ENCODE results near the gene AFDN. TPM values are rescaled to one million over a fixed set of nuclear protein-coding genes. Genes with fewer than 3 reads are reported as not detected.

Gene AFDN
- total RNA-seq, 1 experiment from 2014 or later = 107 TPM

DNA sequence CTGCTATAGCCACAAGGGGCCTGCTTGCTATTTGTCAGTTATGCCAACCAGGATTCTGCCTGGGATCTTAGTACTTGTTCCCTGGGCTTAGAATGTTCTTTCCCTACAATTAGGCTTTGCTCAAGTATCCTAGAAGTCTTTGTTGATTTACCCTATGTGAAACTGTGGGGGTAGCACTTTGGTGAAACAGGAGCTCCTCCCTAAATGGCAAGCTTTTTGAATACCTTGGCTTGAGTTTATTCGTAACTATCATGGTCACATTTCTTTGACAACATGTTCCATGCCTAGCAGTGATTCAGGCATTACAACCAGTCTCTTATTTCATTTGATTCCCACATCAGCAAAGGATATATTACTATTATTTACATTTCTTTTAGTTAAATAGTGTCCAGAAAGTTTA, 21.2 kb downstream of the AFDN start:
- intact Hi-C loops (cut with micrococcal nuclease; ENCODE audit: unreplicated experiment) = no loop called here
- BruUV-seq (replicated peaks) = no TSS peak
- ChIA-PET CTCF (no interaction called here), POLR2A (ENCODE audit: low non-redundant PET) (no interaction called here)
- DNase-seq (ENCODE audit: low spot score) = no peak
- Histone ChIP-seq H3K4me3 (ENCODE audit: low read depth, low read length, poor library complexity, severe bottlenecking) (no peak overlapping the region), H3K27me3 (replicated peaks; ENCODE audit: insufficient read depth, low read depth, low read length, poor library complexity) (no peaks in the 10 kb centered on the region), H3K36me3 (ENCODE audit: insufficient read depth, low read length, poor library complexity, severe bottlenecking) (no peaks in the 10 kb centered on the region), H3K9me3 (ENCODE audit: low read depth, low read length, poor library complexity, severe bottlenecking) (no peaks in the 10 kb centered on the region), H3K4me1 (ENCODE audit: insufficient read depth, low read length, poor library complexity, severe bottlenecking) (peaks cover 62% of the 10 kb centered on the region), H3K27ac (ENCODE audit: low read depth, low read length, poor library complexity, severe bottlenecking) (no peak overlapping the region)
- TF ChIP-seq EZH2 (IDR thresholded peaks at IDR 0.05; ENCODE audit: borderline replicate concordance, low read depth, low read length, poor library complexity, severe bottlenecking) = no peak
- TF ChIP-seq, protein P1, sequence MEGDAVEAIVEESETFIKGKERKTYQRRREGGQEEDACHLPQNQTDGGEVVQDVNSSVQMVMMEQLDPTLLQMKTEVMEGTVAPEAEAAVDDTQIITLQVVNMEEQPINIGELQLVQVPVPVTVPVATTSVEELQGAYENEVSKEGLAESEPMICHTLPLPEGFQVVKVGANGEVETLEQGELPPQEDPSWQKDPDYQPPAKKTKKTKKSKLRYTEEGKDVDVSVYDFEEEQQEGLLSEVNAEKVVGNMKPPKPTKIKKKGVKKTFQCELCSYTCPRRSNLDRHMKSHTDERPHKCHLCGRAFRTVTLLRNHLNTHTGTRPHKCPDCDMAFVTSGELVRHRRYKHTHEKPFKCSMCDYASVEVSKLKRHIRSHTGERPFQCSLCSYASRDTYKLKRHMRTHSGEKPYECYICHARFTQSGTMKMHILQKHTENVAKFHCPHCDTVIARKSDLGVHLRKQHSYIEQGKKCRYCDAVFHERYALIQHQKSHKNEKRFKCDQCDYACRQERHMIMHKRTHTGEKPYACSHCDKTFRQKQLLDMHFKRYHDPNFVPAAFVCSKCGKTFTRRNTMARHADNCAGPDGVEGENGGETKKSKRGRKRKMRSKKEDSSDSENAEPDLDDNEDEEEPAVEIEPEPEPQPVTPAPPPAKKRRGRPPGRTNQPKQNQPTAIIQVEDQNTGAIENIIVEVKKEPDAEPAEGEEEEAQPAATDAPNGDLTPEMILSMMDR (conservative IDR thresholded peaks at IDR 0.05; ENCODE audit: low read depth, low read length) = no peak

DNA sequence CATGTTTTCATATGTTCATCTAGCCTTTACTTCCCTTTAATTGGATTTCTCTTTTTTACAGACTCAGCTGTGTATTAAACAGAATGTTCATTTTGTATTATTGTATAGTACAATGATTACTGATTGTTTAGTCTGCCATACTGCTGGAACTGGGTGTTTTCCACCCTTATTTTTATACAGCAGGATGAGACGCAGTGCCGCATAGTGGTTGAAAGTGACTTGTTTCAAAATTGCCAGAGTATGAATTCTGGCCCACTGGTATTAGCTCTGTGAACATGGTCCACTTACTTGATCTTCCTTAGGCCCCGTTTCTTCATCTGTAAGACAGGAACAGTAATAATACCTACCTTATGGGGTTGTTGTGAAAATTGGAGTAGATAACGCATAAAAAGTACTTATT, 22.1 kb downstream of the AFDN start:
- Histone ChIP-seq H3K27me3 (replicated peaks; ENCODE audit: insufficient read depth, low read depth, low read length, poor library complexity) (no peaks in the 10 kb centered on the region), H3K4me1 (ENCODE audit: insufficient read depth, low read length, poor library complexity, severe bottlenecking) (peaks cover 57% of the 10 kb centered on the region), H3K4me3 (ENCODE audit: low read depth, low read length, poor library complexity, severe bottlenecking) (no peak overlapping the region), H3K27ac (ENCODE audit: low read depth, low read length, poor library complexity, severe bottlenecking) (no peak overlapping the region), H3K36me3 (ENCODE audit: insufficient read depth, low read length, poor library complexity, severe bottlenecking) (no peaks in the 10 kb centered on the region), H3K9me3 (ENCODE audit: low read depth, low read length, poor library complexity, severe bottlenecking) (peaks cover 4% of the 10 kb centered on the region)
- CTCF ChIA-PET = no interaction called here
- no TSS peak for BruUV-seq (replicated peaks)
- intact Hi-C loops (cut with micrococcal nuclease; ENCODE audit: unreplicated experiment) = no loop called here
- no peak for DNase-seq (ENCODE audit: low spot score)
- TF ChIP-seq, protein P1 (conservative IDR thresholded peaks at IDR 0.05; ENCODE audit: low read depth, low read length) = no peak
- no peak for TF ChIP-seq EZH2 (IDR thresholded peaks at IDR 0.05; ENCODE audit: borderline replicate concordance, low read depth, low read length, poor library complexity, severe bottlenecking)
- POLR2A ChIA-PET (ENCODE audit: low non-redundant PET) = no interaction called here

DNA sequence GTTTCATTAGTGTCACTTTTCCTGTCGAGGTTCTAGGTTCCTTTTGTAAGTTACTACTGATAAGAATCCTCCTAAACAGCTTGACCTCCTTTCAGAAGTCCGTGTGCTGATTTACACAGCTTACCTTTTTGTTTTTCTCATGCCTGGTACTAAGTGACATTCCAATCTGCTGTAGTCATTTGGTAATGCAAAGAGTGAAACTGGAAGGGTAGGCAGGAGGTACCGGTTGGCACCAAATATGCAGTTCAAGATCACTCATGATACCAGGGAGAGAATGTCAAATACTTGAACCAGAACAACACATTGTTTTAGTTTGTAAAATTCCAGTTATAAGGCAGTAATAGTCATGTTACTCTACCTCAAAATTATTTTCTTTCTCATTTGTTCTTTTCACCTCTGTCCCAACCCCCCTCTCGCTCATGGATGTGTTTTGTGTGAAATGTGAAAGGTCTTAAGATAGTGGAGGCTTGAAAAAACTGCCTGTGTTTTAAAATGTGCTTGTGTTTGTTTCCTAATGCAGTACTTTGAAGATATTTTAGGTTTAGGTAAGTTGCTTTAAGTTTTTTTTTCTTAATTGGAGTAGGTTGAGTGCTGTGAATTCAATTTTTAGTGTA, 23.2 kb downstream of the AFDN start:
- H3K27ac ChIP-seq (ENCODE audit: low read depth, low read length, poor library complexity, severe bottlenecking) = no peak overlapping the region
- no peaks in the 10 kb centered on the region for H3K36me3 ChIP-seq (ENCODE audit: insufficient read depth, low read length, poor library complexity, severe bottlenecking)
- H3K9me3 ChIP-seq (ENCODE audit: low read depth, low read length, poor library complexity, severe bottlenecking) = peaks cover 9% of the 10 kb centered on the region
- H3K4me1 ChIP-seq (ENCODE audit: insufficient read depth, low read length, poor library complexity, severe bottlenecking) = peaks cover 57% of the 10 kb centered on the region
- ChIA-PET CTCF (no interaction called here), POLR2A (ENCODE audit: low non-redundant PET) (no interaction called here)
- no peaks in the 10 kb centered on the region for H3K27me3 ChIP-seq (replicated peaks; ENCODE audit: insufficient read depth, low read depth, low read length, poor library complexity)
- DNase-seq (ENCODE audit: low spot score) = no peak
- BruUV-seq (replicated peaks) = no TSS peak
- no peak for TF ChIP-seq EZH2 (IDR thresholded peaks at IDR 0.05; ENCODE audit: borderline replicate concordance, low read depth, low read length, poor library complexity, severe bottlenecking)
- TF ChIP-seq, protein P1 (conservative IDR thresholded peaks at IDR 0.05; ENCODE audit: low read depth, low read length) = no peak
- intact Hi-C loops (cut with micrococcal nuclease; ENCODE audit: unreplicated experiment) = no loop called here
- H3K4me3 ChIP-seq (ENCODE audit: low read depth, low read length, poor library complexity, severe bottlenecking) = no peak overlapping the region
